ENCODE results near the gene VPS26C. TPM values are rescaled to one million over a fixed set of nuclear protein-coding genes. Genes with fewer than 3 reads are reported as not detected.
A peak's percentile ranks its signal among the peaks of the same experiment; 100 is the strongest.

Gene VPS26C
- total RNA-seq, 1 experiment from 2014 or later: 58.0 TPM

GRCh38 chr21:37249112-37249904, 17.8 kb downstream of the VPS26C start:
- H3K9me3 ChIP-seq (ENCODE audit: control insufficient read depth, low read depth, low read length): no peaks in the 10 kb centered on the region
- no peak overlapping the region for H3K56ac ChIP-seq (ENCODE audit: insufficient read length, low read depth, low read length)
- Mint-ChIP-seq H3K27me3 (ENCODE audit: low read depth) (no peaks in the 10 kb centered on the region), H3K4me1 (peaks cover 27 to 34% of the 10 kb centered on the region in 2 experiments), H3K4me3 (no peak overlapping the region), H3K9me3 (peaks cover 0 to 3% of the 10 kb centered on the region in 2 experiments; a peak in 2 of 5 replicates), H3K36me3 (ENCODE audit: insufficient read depth in 1 of 3, low read depth in 3 of 3) (peaks cover 0 to 6% (median 5%) of the 10 kb centered on the region in 3 experiments; a peak in 5 of 7 replicates), H3K27ac (peak overlapping the region in 1 of 3 experiments; percentile 17; a peak in 2 of 7 replicates)
- peaks cover 4% of the 10 kb centered on the region; the same call in 1 of the 2 replicates for H3K79me2 ChIP-seq (ENCODE audit: insufficient read depth, low read length)
- no peak overlapping the region for H4K91ac ChIP-seq (ENCODE audit: insufficient read length, low read depth, low read length)
- no peak overlapping the region for H2BK120ac ChIP-seq (ENCODE audit: low read depth, low read length, poor library complexity, severe bottlenecking)
- no peak overlapping the region for H3K4me2 ChIP-seq (ENCODE audit: insufficient read depth, insufficient read length, low read length)
- H4K8ac ChIP-seq (replicated peaks; ENCODE audit: insufficient read length, low read depth, low read length): no peak overlapping the region
- H4K5ac ChIP-seq (ENCODE audit: insufficient read length, low read depth, low read length): no peak overlapping the region
- H3K79me1 ChIP-seq (ENCODE audit: insufficient read depth, low read depth, low read length, poor library complexity, severe bottlenecking): no peaks in the 10 kb centered on the region
- no peak overlapping the region for H3K4ac ChIP-seq (ENCODE audit: low read depth, low read length)
- H3K23ac ChIP-seq (ENCODE audit: insufficient read length, low read depth, low read length): no peak overlapping the region
- no peaks in the 10 kb centered on the region for H4K20me1 ChIP-seq (ENCODE audit: control insufficient read depth, insufficient read depth, insufficient read length)
- H2BK12ac ChIP-seq (ENCODE audit: insufficient read length, low read depth, low read length): no peak overlapping the region
- H3K14ac ChIP-seq (ENCODE audit: insufficient read depth, low read length): no peak overlapping the region
- no peak overlapping the region for H2AK5ac ChIP-seq (ENCODE audit: insufficient read length, low read length)
- no peak overlapping the region for H3K27ac ChIP-seq (ENCODE audit: insufficient read length, low read depth, low read length)
- no peaks in the 10 kb centered on the region; the same call in 1 of the 2 replicates for H3K4me1 ChIP-seq (ENCODE audit: insufficient read depth, low read length)
- no peak overlapping the region for H3K9ac ChIP-seq (ENCODE audit: extremely low read depth, insufficient read length, low read length)
- H3K18ac ChIP-seq (ENCODE audit: insufficient read length, low read depth, low read length): no peak overlapping the region
- H2BK15ac ChIP-seq (ENCODE audit: low read depth, low read length): no peak overlapping the region
- H3K27me3 ChIP-seq (ENCODE audit: insufficient read depth, low read length): no peaks in the 10 kb centered on the region
- H2BK20ac ChIP-seq (ENCODE audit: low read depth, low read length, poor library complexity, severe bottlenecking): no peak overlapping the region
- H3K23me2 ChIP-seq (ENCODE audit: insufficient read length, low read depth, low read length, poor library complexity, severe bottlenecking): no peaks in the 10 kb centered on the region
- H2BK5ac ChIP-seq (ENCODE audit: insufficient read length, low read length): no peak overlapping the region
- DNase-seq: no peak
- H2AFZ ChIP-seq (ENCODE audit: low read length): no peak overlapping the region
- TF ChIP-seq, protein P1, sequence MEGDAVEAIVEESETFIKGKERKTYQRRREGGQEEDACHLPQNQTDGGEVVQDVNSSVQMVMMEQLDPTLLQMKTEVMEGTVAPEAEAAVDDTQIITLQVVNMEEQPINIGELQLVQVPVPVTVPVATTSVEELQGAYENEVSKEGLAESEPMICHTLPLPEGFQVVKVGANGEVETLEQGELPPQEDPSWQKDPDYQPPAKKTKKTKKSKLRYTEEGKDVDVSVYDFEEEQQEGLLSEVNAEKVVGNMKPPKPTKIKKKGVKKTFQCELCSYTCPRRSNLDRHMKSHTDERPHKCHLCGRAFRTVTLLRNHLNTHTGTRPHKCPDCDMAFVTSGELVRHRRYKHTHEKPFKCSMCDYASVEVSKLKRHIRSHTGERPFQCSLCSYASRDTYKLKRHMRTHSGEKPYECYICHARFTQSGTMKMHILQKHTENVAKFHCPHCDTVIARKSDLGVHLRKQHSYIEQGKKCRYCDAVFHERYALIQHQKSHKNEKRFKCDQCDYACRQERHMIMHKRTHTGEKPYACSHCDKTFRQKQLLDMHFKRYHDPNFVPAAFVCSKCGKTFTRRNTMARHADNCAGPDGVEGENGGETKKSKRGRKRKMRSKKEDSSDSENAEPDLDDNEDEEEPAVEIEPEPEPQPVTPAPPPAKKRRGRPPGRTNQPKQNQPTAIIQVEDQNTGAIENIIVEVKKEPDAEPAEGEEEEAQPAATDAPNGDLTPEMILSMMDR (conservative IDR thresholded peaks at IDR 0.05): no peak
- no peak overlapping the region for H3T11ph ChIP-seq (ENCODE audit: low read length)
- WGBS (ENCODE audit: extremely low coverage, insufficient read length, low lambda C conversion rate): no CpG with 5 or more reads among the region's 3 CpGs

All from H9 (cell line).